ENCODE results near the gene HTT.

The HTT gene

GRCh38 chr4:3205995-3206394 is 131.5 kb downstream of the HTT start:
- no peak for DNase-seq

DNA sequence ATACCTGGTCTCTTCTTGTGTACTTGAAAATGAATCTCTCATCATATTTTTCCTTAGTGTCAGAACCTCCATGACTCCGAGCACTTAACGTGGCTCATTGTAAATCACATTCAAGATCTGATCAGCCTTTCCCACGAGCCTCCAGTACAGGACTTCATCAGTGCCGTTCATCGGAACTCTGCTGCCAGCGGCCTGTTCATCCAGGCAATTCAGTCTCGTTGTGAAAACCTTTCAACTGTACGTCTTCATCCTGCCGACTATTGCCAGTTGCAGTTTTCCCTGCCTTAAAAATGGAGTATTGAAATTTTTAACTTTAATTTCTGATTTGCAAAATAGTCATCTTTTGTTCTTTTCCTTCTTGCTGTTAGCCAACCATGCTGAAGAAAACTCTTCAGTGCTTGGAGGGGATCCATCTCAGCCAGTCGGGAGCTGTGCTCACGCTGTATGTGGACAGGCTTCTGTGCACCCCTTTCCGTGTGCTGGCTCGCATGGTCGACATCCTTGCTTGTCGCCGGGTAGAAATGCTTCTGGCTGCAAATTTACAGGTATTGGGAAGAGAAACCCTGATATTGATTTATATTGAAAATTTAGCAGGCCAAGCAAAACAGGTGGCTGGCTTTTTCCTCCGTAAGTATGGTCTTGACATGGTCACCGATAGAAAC is 132.1 kb downstream of the HTT start:
- no peak for DNase-seq

GRCh38 chr4:3207531-3208037 is 133.1 kb downstream of the HTT start:
- DNase-seq: no peak

DNA sequence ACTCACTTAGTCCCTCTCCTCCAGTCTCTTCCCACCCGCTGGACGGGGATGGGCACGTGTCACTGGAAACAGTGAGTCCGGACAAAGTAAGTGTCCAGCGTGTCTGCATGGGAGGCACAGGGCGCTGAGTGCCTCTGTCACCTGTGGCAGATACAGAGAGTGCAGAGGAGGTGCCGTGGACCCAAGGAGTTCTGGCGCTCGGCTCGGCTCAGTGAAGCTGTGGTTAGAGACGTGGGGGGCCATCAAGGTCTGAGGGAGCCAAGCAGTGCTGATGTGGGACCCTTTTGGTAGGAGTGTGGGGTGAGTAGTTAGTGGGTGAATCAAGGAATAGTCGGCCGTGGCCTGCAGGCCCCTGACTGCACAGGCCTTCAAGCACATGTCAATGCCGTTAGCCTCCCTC is 134.3 kb downstream of the HTT start:
- no peak for DNase-seq

DNA sequence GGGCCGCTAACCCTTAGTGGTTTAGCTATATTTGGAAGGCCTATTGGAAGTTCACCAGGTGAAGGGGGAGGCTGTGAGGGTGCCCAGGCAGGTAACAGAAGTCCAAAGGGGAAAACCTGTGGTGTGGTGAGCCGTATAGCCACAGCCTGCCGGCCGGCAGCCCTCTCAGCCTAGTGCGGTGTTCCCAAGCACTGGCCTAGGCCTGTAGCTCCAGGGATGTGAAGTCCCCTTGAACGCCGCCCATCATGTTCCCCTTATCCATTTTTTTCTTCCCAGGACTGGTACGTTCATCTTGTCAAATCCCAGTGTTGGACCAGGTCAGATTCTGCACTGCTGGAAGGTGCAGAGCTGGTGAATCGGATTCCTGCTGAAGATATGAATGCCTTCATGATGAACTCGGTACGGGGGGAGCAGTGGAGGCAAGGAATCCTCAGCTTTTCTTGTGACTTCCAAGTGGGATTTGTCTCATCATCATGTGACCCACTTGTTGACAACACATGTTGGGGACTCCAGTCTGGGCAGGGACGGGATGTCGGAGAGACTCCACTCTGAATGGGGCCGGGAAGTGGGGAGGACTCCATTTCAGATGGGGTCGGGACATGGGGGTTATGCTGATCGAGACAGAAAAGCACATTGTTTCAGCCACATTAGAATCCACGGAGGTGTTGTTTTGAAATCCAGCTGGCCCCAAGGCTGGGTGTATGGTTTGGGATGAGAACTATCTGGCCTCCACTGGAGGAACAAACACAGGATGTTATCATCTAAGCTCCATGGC is 135.3 kb downstream of the HTT start:
- no peak for DNase-seq

DNA sequence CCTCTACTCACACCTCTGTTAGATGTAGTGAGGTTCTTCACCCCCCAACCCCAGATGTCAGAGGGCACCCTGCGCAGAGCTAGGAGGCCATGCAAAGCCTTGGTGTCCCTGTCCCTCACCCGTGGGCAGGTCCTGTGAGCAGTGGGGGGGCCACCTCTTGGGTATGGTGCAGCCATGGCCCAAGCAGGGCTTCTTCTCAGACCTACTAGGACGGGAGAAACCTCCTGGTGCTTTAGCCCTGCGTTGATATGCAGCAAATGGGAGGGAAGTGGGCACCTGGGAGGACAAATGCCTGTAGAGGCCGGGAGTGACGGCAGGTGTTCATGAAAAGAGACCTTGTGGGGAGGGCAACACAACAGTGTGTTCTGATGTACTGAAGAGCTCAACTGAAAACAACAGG is 136.0 kb downstream of the HTT start:
- DNase-seq: no peak

GRCh38 chr4:3211866-3212265 is 137.4 kb downstream of the HTT start:
- no peak for DNase-seq

- DNase-seq: no peak
These were observed 138.1 kb downstream of the HTT start for GRCh38 chr4:3212391-3213105.

- no peak for DNase-seq
These were observed 138.6 kb downstream of the HTT start for GRCh38 chr4:3213106-3213425.

GRCh38 chr4:3213661-3214250 is 139.3 kb downstream of the HTT start:
- DNase-seq: no peak

GRCh38 chr4:3215256-3215655 is 140.8 kb downstream of the HTT start:
- no peak for DNase-seq

GRCh38 chr4:3215733-3216132 is 141.3 kb downstream of the HTT start:
- no peak for DNase-seq

DNA sequence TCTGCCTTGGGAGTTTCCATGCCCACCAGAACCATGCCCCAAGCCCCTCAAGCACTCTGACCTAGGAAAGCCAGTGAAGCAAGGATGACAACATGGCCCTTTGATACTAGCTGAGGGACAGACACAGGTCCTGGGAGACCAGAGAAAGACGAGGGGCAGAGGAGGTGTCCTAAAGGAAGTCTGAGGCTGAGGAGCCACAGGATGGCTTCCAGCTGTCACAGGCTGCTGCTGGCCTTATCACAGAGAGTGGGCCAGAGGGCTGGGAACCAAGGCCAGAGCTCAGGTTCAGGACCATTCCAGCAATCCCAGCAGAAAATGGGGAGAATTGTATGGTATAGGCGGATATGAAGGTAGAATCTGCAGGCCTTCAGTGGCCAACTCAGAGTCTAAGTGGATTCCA is 142.8 kb downstream of the HTT start:
- DNase-seq: no peak

- DNase-seq: no peak
These were observed 143.3 kb downstream of the HTT start for GRCh38 chr4:3217771-3218170.

- no peak for DNase-seq
These were observed 144.6 kb downstream of the HTT start for GRCh38 chr4:3218824-3219760.

- DNase-seq: no peak
These were observed 145.4 kb downstream of the HTT start for GRCh38 chr4:3219761-3220475.

- no peak for DNase-seq
These were observed 146.1 kb downstream of the HTT start for GRCh38 chr4:3220476-3221183.

GRCh38 chr4:3221184-3221494 is 146.7 kb downstream of the HTT start:
- no peak for DNase-seq

- no peak for DNase-seq
These were observed 147.5 kb downstream of the HTT start for GRCh38 chr4:3221996-3222395.

DNA sequence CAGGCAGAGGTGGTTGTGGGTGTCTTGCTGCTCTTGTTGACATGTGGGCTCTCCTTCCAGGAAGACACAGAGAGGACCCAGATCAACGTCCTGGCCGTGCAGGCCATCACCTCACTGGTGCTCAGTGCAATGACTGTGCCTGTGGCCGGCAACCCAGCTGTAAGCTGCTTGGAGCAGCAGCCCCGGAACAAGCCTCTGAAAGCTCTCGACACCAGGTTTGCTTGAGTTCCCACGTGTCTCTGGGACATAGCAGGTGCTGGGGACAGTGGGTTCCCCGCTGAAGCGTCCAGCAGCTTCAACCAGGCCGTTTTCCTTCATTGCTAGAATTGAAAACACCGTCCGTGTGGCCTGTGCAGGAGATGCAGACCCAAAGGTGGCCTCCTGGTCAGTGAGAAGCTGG is 148.9 kb downstream of the HTT start:
- no peak for DNase-seq

Measured in NCI-H510A treated with DMSO at 0.1 percent for 48 hours (cell line).